CD4-positive, alpha-beta T cell treated with Interleukin-6 at 100 ng/mL for 8 hours (primary cell): ENCODE results near the gene CIB4.

ENCODE experiments used
- DNase-seq: peaks from one replicate; pipeline ENCODE4 v3.0.0-alpha.2; 2020; ENCODE audit warnings: mixed read lengths, low spot score

The CIB4 gene

DNA sequence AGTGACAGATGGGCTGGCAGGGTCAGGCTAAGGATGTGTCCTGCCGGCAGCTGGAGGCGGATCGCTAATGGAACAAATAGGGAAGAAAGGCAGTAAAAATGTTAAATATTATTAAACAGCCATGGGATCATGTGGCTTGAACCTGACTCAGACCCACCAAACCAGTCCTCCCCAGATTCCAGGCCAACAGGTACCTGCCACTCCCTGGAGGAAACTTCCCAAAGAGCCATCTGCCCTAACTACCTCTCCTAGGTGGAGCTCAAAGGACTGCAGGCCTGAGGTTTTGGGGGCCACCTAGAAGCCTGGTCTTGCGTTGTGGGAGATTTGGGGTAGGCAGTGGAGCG, 34.3 kb downstream of the CIB4 start:
- no peak for DNase-seq

DNA sequence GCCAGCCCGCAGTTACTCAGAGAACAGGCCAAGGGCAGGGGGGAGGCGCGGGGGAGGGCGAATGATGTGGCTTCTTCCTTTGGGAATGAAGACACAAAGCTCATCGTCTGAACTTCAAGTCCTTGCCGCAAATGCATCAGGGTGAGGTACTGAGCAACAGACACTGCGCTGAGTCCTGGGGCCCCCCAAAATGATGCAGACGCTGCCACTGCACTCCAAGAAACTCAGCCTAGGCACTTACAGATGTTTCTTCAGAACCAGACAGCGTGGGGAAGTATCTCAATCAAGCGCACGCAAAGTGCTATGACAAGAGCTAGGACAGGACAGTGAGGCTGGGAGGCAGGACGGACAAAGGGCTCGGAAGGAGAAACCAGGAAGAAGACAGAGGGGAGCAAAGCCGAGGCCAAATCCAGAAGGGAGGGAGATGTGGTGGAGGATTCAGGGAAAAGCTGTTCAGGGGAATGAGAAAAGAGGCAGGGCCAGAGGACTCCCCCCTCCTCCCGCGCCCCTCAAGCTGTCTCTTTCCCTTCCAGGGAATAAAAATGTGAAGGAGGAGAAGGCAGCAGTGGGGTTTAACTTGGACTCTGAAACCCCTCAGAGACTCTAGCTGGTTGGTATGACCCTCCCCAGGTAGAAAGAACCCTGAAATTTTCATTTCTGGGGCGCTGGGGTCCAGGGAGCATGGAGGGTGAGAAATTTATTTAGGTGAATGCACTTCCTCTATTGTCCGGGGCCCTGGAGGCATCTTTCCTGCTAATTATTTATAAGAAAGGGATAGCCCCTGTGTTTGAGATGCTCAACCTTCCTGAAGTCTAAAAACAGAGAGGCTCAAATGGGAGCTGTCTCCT, 34.9 kb downstream of the CIB4 start:
- DNase-seq: no peak

DNA sequence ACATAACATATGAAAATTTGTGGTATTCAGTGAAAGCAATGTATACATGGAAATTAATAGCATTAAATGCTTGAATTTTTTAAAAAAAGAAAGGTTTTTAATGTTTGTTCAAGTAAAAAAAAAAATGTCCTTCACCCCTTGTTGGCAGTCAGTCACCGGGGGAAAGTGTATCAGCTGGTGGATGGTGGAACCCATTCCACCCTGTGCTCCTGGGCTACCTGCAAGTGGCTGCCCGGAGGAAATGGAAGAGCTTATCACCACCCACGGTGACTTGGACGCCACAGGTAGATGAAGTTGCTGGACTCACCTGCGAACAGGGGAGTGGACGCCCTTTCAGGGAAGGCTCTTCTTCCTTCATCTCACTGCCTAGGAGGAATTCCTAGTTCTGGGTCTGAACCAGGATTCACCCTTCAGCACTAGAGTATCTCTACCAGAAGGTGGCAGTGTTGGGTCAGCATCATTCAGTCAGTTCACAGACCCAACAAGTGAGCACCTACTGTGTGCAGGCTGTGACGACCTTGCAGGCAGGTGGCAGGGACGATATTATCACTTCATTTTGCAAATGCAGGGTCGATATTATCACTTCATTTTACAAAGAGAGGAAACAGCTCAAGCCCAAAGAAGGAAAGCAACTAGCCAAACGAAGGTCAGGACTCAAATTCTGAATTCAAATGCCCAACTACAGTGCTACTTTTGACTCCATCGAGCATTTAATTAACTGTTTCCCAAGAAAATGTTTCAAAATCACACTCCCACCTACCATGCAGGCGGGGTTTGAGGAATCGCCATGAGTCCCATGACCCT, 35.8 kb downstream of the CIB4 start:
- peak; percentile 37 for DNase-seq

DNA sequence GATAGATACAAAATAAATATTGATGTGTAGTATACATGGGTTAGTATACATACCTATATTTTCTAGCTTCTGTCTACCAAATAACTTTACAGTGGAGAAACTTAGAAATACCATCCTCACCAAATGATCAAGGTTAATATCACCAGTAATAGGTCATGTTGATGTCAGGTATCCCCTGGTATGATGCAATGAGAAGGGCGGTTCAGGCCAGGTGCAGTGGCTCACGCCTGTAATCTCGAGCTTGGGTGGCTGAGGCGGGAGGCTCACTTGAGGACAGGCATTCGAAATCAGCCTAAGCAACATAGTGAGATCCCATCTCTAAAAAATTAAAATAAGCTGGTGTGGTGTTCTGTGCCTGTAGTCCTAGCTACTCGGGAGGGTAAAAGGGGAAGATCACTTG, 38.6 kb downstream of the CIB4 start:
- DNase-seq: no peak

DNA sequence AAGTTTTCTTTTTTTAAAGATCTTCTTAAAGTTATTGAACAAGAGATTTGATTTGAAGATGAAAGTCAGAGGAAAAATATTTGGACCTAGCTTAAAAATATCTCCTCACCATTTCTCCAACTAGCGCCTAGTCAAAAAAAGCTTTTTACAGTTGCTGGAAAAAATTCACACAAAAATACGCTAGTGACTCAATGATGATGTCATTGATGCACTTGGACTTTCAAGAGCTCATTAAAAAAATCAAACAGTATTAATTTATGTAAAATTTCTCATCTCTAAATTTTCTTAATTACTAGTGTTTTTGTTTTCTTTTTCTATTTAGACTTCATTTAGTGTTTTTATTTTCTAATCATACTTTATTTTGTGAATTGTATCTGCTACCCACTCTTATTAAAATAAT, 41.8 kb downstream of the CIB4 start:
- no peak for DNase-seq

DNA sequence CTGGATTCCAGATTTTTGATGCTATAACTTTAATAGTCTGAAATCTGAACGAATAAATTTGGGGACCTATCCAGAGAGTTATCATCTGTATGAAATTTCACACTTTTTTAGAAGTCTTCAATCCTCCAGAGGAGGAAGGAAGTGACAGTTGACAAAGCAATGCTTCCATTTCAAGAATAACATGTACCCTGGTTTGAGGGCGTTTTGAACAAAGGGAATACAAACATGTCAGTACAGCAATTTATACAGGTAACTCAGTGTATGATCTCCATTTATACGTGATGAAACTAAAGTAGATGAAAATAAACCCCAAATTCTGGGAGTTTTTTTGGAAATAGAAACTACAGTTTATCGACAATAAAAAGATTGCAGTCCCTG, 42.2 kb downstream of the CIB4 start:
- no peak for DNase-seq

DNA sequence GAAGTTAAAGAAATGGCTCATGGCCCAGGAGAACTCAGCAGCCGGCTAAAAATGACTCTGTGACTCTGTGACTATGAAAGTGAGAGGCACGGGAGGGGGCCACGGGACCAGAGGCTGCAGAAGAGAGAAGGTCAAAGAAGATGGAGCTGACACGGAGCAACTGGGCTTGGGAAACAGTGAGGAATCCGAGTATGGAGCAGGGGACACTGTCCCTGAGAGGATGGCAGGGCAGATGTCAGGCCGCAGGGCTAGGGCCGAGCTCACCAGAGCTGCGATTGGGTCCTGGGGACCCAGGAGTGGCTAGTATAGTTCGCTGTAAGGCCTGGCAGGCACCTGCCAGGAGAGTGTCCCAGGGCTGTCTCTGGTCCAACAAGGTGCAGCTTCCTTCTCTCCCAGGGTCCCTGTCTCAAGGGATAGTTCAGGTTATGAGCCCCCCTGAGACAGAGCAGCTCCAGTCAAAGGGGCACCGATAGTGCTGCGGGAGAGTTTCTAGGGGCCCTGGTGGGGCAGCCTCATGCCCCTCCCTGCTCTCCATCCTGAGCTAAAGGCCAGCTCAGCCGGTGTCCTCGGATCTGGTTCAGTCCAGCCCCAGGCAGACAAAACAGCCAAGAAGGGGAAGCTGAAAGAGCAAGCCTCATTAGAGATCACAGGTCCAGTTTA, 42.7 kb downstream of the CIB4 start:
- DNase-seq: no peak

DNA sequence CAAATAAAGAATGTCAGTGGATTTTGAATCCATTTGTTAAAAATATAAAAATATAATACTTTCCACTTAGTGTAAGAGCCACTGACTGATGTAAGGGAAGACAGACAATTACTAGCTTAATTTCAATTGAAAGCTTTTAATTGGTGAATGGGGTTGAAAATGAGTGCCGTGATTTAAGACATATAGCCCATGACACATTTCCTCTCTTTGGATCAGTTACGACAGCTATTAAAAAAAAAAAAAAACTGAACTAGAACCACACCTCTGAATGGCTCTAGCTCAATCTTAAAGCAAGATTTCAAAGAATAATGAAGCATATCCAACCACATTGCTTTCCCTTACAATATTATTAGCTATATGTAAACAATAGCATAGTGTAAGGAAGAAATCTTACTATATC, 44.0 kb downstream of the CIB4 start:
- no peak for DNase-seq

DNA sequence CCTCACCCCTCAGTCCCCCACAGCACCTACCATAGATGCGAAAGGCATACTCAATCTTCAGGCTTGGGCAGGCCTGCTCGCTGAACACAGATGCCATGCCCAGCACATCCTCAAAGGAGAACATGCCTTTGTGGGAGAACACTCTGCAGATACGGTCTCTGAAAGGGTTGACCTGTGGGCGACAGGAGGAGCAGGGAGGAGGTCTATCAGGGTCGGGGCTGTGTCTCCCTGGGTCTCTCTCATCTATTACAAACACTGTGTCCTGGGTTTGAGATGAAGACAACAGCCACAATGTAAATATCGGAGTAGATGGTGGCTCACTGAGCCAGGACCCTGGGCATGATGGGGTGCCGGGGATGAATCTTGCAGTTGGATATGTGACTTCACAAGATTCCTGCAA, 46.0 kb downstream of the CIB4 start:
- DNase-seq: no peak

DNA sequence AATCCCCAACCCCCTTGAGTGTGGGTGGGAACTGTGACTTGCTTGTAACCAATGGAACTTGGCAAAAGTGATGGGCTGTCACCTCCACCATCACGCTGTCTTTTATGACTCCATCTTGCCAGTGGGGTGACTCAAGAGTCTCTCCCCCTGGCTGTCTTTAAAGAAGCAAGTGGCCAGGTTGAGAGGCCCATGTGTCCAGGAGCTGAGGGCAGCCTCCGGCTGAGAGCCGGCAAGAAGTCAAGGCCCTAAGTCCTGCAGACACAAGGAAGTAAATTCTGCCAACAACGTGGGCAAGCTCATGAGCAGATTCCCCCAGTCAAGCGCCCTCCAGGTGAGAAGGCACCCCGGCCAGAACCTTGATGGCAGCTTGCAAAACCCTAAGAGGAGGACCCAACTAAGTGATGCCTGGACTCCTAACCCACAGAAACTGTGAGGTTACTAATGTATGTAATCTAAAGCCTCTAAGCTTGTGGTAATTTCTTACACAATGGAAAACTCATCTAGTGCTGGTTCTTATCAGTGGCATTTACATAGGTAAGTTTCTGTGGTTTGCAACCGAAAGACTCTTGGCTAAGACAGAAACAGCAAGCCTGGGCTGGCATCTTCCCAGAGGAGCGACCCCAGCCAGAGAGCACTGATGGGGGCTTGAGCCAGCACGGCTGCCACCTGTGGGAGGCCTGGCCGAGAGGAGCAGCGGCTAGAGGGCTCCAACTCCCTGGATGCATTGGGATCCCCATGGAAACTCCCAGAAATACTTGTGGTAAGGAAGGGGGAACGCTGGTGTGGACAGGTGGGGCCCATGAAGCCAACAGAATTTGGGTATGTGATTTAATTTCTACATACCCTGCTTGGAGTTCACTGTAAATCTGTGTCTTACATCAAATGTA, 49.3 kb downstream of the CIB4 start:
- no peak for DNase-seq

DNA sequence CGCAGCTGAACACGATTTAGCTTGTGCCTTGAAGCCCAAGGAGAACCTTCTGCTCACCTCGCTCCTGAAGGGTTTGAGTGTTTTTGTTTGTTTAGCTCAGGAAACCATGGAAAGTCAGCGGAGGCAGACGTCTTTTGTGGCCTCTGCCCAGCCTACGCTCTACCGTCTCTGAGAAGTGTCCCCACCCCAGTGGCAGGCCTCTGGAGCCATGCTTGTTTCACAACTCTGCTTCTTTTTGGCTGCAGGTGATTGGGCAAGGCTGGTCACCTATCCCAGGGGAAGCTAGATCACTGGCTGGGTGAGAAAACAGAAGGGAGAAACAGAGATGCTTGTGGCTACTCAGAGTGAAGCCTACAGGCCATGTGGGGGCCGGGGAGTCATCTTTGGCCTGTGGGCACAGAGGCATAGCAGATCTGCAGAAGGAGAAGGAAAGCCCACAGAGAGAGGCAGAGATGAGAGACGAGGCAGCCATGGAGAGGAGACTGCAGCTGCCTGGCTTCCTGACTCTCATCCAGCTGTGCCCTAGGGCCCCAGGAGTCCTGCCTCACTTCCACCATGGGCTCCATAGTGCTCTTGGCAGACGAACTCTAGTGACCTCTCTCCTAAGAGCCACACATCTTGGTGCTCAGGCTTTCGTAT, 50.1 kb downstream of the CIB4 start:
- DNase-seq: no peak

DNA sequence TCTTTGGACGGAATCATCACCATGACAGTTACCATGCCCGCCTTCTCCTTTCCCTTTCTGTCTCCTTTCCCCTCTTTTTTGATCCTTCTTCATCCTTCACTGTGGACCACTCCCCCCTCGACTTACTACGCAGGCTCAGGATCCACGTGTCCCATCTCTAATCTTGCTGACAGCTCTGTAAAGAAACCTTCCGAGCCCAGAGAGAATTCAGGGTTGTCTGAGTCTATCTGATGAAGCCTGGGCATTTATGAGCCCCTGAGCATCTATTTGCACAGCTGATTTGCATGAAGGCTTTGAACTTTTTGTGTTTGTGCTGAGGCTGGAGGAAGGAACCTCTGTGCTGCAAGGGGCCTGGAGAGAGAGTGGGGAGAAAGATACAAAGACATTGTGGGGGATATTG, 50.7 kb downstream of the CIB4 start:
- no peak for DNase-seq

DNA sequence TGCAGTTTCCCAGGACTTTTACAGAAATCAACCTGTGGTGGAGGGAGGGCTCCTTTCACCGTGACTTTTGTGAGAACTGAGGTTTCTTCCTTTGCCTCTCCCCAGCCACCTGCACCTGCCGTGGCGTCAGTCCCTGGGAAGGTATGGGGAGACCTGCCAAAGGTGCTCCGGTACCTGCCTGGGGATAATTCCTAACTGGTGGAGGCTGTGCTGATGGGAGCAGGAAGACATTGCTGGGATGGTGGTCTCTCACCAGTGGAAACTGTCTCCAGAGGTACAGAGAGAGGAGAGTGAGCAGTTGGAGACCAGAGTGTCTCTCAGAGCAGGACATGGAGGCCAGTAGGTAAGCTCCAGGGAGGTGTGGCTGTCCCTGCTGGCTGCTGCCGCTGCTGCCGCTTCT, 52.6 kb downstream of the CIB4 start:
- no peak for DNase-seq

DNA sequence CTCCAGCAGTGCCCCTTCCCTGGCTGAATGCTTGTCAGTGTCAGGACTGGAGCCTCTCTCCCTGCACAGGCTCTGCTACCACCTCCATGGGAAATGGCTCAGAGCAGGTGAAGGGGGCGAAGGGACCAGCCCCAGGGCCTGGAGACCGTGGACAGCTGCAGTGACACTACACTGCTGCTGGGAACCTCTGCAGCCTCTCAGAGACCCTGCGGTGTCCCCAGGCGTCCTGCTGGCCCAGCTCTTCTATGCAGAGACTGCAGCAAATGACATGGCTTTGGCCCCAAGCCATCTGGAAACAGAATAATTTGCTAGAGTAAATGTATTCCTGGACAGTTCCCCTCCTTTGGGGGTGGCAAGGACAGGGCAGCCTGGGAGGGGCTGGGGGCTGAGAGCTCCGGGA, 53.2 kb downstream of the CIB4 start:
- DNase-seq: no peak

DNA sequence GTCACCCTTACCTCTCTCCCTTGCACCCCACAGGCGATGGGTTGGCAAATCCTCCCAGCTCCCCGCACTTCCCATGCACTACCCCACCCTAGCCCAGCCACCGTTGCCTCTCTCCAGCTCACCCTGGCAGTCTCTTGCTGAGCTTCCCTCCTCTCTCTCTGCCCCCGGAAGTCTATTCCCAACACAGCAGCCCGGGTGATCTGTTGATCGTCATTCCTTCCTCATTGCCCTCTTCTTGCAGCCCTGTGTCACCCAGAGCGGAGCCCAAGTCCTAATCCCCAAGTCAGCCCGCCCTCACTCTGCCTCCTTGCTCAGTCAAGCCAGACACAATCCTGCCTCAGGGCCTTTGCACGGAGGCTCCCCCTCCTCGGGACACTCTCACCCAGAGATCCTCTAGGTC, 55.2 kb downstream of the CIB4 start:
- no peak for DNase-seq

DNA sequence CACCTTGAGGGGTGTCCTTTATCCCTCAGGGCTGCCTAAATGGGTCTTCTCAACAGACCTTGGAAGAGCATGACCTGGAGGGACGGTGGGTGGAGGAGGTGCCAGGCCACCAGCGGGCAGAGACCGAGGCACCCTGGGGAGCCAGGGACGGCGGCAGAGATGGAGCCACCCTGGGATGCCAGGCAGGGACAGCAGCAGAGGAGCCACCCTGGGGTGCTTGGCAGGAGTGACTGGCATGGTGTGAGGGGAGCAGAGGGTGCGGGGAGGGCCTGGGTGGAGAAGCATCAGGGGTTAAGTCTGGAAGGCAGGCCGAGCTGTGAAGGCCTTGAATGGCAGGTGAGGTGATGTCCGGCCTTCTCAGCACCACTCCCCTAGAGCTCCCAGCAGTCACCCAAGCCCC, 56.1 kb downstream of the CIB4 start:
- no peak for DNase-seq

DNA sequence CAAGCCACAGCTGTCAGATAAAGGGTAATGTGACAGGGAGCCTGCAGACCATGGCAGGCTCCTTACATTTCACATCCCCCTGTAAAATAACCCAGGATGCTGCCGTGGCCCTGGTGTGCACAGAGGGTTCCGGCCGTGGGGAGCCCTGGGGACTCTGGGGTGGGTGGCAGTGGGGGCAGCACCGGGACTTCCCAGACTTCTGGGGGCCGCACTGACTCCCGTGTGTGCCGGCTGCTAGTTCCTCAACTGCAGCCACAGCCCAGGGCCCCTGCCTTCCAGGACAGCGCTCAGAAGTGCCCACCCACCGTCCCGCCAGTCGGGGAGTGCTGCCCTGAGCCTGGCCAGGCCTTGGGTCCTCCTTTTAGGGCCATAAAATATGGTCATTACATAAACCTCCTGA, 56.5 kb downstream of the CIB4 start:
- DNase-seq: no peak

DNA sequence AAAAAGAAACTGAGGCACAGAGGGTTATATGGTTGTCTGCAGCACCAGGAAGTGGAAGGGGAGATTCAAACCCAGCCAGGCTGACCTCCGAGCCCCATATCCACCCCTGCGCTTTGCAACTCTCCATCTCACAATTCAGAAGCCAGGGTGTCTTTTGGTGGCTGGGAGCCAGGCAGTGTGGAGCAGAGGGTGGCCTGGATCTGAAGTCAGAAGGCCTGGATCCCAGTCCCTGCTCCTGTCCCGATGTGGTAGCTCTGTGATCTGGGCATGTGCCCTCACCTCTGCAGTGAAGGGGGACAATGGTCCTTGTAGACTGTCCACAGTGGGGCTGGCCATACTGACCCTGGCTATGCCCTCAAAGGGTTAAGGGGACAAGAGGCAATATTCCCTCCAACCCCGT, 57.0 kb downstream of the CIB4 start:
- DNase-seq: no peak

DNA sequence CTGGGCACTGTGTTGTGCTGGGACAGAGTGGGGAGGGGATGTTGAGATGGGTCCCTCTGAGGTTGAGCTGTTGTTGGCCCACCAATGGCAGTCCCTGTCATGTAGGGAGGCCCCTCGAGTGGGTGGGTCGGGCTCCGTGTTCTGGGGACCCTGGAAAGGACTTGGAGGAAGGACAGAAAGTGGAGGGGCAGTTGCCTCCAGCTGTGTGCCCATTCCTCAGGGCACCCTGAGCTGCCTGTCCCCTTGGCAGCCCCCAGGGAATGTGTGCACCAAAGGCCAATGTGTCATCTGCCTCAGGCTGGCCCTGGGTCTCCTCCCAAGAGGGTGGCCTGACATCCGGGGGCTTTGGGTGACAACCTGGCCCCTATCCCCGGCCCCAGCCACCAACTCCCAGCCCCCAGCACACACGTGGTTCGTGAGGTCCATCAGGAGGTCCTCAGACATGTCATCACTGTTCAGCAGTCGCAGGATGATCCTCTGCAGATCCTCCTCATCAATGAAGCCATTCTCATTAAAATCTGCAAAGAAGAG, 57.7 kb downstream of the CIB4 start:
- no peak for DNase-seq

DNA sequence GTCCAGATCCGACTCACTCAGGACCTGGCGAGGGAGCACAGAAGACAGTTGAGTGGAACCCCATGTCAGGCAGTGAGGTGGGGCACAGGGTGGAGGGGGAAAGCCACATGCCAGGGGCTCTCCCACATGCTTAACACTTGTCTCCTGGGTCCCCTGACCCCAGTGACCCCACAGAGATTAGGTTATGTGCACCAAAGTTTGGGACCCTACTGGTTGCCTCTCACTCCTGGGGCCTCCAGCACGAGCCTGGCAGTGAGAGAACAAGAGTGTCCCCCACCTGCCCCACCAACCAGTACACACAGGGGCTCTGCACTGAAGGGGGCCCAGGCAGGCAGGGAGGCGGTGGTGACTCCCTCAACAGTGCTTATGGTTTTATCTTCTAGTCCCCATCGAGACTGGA, 58.3 kb downstream of the CIB4 start:
- DNase-seq: no peak
